ENCODE data around the gene CD82. TPM values are rescaled to one million over a fixed set of nuclear protein-coding genes. Genes with fewer than 3 reads are reported as not detected.

CD82 gene, protein sequence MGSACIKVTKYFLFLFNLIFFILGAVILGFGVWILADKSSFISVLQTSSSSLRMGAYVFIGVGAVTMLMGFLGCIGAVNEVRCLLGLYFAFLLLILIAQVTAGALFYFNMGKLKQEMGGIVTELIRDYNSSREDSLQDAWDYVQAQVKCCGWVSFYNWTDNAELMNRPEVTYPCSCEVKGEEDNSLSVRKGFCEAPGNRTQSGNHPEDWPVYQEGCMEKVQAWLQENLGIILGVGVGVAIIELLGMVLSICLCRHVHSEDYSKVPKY
- total RNA-seq, result 10 to 100 TPM in 3 of 4 donors, 1 to 10 TPM in 1; 8.9 to 30.6 (median 20.3) TPM

DNA sequence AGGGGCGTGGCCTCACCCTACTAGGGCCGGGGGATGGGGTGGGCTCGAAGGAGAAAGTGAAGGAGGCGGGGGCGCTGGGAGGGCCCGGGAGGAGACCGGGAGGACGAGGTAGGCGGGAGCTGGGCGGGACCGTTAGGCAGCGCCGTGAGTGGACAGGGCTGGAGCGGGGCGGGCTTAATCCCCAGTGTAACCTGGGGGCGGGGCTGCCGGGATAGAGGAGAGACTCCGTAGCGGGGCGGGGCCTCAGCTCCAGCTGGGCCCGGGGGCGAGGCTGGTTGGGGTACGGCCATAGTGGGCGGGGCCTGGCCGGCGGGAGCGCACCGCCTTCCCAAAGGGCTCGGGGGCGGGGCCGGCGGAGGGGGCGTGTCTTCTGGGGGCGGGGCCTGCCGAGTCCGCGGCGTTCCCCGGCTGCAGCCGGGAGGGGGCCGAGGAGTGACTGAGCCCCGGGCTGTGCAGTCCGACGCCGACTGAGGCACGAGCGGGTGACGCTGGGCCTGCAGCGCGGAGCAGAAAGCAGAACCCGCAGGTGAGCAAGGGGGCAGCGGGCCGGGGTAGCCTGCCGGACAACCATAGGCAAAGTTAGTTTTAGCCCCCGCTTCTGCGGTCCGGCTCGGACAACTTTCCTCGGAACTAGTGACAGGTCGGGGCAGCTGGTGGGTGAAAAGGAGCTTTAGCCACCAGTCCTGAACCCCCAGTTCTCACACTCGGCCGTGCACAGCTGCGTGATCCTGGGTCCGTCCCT lies at the start of gene CD82:
TSS of gene CD82 (plus strand) at position 453 of the 742 bp plus-strand sequence. CDS start 29,000 bp downstream, outside the sequence.
- DNase-seq (ENCODE audit: low spot score) (peak; percentile 99), ATAC-seq (ENCODE audit: low FRiP score) (peak; percentile 95)
- TF ChIP-seq, protein P1, sequence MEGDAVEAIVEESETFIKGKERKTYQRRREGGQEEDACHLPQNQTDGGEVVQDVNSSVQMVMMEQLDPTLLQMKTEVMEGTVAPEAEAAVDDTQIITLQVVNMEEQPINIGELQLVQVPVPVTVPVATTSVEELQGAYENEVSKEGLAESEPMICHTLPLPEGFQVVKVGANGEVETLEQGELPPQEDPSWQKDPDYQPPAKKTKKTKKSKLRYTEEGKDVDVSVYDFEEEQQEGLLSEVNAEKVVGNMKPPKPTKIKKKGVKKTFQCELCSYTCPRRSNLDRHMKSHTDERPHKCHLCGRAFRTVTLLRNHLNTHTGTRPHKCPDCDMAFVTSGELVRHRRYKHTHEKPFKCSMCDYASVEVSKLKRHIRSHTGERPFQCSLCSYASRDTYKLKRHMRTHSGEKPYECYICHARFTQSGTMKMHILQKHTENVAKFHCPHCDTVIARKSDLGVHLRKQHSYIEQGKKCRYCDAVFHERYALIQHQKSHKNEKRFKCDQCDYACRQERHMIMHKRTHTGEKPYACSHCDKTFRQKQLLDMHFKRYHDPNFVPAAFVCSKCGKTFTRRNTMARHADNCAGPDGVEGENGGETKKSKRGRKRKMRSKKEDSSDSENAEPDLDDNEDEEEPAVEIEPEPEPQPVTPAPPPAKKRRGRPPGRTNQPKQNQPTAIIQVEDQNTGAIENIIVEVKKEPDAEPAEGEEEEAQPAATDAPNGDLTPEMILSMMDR (IDR thresholded peaks at IDR 0.05), result no peak

DNA sequence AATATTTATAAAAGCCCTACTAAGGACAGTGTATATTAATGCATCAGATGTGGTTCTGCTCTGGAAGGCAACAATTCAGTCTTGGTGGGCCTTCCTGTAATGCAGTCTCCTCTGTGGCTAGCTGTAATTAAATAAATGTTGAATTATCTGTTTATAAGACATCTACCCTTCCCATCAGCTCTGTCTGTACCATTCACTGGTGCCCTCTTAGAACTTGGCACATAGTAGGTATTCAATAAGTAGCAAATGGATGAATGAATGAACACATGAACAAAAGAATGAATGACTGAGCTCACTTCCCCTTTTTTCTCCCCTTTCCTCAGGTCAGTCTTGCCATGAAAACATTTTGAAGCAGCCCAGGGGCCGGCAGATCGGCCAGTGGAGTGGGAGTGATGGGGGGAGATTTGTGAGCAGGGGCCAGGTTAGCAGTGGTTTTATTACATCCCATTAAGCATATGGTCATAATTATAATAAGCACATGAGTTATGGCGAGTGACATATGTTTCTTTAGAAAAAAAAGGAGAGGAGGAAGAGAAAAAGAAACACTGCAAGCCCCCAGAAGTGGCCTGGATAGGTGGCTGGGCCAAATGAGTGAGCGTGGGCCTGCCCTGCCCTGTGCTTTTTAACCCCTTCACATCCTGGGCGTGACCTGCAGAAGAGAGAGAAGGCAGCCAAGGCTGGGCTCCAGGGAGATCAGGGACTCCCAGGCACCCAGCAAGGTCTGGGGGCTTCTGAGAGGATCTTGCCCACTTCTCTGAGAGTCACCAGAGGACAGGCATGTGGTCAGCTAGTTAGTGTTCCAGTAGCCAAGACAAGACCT lies 48.6 kb upstream of the CD82 start:
- TF ChIP-seq, protein P1 (IDR thresholded peaks at IDR 0.05), result no peak
- no peak for ATAC-seq (ENCODE audit: low FRiP score)
- DNase-seq (ENCODE audit: low spot score), result no peak

DNA sequence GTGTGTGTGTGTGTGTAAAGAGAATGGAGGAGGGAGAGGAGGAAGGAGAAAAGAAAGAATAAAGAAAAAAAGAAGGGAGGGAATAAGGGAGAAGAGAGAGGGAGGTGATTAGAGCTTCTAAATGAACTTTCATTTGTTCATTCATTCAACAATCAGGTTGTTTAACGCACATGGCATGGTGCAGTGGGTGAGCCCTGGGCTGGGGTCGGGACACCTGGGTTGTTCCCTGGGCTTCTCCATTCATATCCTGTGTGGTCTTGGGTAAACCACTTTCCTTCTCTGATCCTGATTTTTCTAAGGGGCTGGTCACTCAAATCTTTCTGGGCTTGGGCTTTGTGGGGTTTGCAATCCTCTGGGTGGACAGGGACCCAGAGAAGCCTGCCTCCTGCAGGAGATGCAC lies 47.9 kb upstream of the CD82 start:
- TF ChIP-seq, protein P1 (IDR thresholded peaks at IDR 0.05), result no peak
- ATAC-seq (ENCODE audit: low FRiP score), result no peak
- DNase-seq (ENCODE audit: low spot score), result no peak

DNA sequence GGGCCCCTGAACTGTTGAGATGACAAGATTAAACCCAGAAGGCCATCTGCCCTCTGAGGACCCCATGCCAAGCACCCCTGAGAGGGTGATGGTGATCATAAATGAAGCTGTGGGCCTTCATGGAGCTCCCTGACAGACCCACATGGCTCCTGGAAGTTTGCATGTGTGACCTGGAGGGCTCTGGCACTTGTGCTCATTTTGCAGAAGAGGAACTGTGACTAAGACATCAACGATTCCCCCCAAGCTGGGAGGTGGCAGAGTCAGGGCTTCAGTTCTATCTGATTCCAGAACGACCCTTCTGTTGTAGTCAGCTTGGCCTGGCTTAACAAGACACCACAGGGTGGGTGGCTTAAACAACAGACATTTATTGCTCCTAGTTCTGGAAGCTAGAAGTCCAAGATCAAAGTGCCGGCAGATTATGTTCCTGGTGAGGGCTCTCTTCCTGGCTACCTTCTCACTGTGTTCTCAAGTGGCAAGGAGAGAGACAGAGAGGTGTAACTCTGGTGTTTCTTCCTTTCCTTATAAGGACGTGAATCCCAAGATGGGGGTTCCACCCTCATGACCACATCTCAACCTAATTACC lies 46.4 kb upstream of the CD82 start:
- DNase-seq (ENCODE audit: low spot score), result no peak
- ATAC-seq (ENCODE audit: low FRiP score), result no peak
- TF ChIP-seq, protein P1 (IDR thresholded peaks at IDR 0.05), result no peak

DNA sequence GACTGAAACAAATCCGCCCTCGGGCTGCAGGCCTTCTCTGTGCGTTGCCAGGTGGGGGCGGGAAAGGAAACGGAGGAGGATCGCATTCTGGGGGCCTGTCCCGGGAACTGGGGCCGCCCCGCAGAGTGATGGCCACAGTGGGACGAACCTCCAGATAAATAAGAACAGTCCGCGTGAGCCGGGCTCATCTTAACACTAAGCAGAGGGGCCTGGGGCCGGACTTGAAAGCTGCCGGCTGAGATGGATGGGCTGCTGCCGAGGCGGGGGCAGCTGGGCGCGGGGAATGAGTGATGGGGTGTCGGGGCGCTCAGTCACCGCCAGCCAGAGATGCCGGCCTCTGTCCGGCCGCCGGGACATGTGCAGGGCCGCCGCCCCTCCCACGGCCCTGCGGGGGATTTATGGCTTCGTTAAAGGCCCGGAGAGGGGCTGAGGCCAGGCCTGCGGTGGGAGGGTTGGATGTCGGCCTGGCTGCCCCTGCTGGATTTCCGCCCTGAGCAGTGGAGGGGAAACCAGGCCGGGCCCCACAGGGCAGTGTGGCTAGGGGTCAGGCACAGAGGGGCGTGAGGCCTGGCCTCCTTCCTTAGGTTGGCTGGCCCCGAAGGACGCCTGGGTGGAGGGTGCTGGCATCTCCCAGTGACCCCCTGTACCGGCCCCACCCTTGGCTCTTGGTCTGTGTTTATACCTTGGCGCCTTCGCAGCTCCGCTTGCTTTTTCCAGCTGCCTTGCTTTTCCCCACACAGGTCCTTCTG lies 45.3 kb upstream of the CD82 start:
- peak; percentile 82 for ATAC-seq (ENCODE audit: low FRiP score)
- TF ChIP-seq, protein P1 (IDR thresholded peaks at IDR 0.05), result no peak
- peak; percentile 27 for DNase-seq (ENCODE audit: low spot score)

DNA sequence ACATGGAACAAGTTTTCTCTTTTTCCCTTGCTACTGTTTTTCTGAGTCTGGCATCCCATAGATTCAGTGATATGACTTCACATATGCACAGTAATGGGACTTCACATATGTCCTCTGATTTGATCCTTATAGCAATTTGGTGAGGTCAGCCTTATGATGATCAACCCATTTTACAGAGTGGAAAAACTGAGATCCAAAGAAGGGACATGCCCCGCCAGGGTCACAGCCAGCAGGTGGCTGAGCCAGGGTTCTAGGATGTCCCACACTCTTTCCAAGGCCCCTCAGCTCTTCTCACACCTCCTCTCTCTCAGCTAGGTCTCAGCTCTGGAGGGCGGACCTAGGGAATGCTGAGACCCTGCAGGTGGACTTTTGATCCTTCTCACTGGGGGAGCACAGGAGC lies 44.3 kb upstream of the CD82 start:
- ATAC-seq (ENCODE audit: low FRiP score) (no peak), DNase-seq (ENCODE audit: low spot score) (no peak)
- TF ChIP-seq, protein P1 (IDR thresholded peaks at IDR 0.05), result no peak

Measured in omental fat pad (tissue), 4 donors.